Measurements from ENCODE around the gene IGSF3.

The IGSF3 gene

DNA sequence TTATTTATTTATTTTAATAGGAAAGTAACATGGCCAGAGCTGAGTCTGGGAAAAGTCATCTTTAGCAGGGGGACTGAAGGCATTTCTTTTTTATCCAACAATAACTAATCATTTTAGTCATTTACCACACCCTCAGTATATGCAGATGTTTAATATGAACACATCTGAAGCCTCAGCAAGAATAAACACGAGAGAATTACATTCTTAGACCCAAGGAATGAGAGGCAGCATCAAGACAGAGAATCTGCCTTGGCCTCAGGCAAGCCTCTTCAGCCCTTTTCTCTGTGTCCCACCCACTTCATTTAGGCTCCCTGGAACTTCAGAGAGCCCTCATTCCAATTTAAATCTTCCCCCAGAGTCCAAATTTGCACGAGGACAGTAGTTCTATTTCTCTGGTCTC is 17.0 kb upstream of the IGSF3 start:
- no peak overlapping the region for H3K4me3 ChIP-seq (ENCODE audit: low read length)
- H3K4me1 ChIP-seq (ENCODE audit: insufficient read depth, low read length) = peaks cover 5% of the 10 kb centered on the region; the same call in 1 of the 2 replicates
- no peaks in the 10 kb centered on the region for H3K36me3 ChIP-seq (ENCODE audit: insufficient read depth, low read depth, low read length)
- no peak overlapping the region for H3K9ac ChIP-seq (ENCODE audit: low read depth, low read length)
- H3K27me3 ChIP-seq (ENCODE audit: insufficient read depth, low read length) = no peaks in the 10 kb centered on the region
- H3K27ac ChIP-seq (ENCODE audit: low read length) = no peak overlapping the region
- no peaks in the 10 kb centered on the region for H3K9me3 ChIP-seq (ENCODE audit: insufficient read depth, low read depth, low read length)

DNA sequence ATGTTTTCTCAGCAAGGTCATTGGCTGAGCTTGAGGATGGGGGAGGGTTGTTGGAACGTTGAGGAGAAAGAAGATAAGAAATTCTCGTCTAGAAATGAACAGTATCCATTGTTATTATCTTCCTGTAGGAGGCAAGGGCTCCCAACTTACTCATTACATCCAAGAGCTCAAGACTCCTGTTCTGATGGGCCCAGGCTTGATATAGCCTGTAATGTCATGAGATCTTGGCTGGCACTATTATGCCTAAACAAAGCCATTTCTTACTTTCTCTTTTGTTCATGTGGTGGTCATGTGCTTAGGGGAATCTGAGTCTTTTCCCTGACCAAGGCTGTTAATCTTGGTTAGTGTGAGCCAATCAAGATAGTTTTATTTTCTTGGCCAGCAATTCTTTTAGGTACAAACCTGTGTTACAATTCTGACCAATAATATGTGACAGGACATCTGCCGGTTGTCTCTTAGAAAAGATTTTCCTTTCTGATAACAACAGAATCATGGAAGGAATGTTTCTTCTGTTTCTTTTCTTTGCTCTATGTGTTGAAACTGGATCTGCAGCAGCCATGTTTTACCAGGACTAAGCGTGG is 15.2 kb upstream of the IGSF3 start:
- H3K4me1 ChIP-seq (ENCODE audit: insufficient read depth, low read length) = peaks cover 5% of the 10 kb centered on the region; the same call in 1 of the 2 replicates
- no peaks in the 10 kb centered on the region for H3K36me3 ChIP-seq (ENCODE audit: insufficient read depth, low read depth, low read length)
- H3K9me3 ChIP-seq (ENCODE audit: insufficient read depth, low read depth, low read length) = no peaks in the 10 kb centered on the region
- H3K4me3 ChIP-seq (ENCODE audit: low read length) = no peak overlapping the region
- H3K27me3 ChIP-seq (ENCODE audit: insufficient read depth, low read length) = no peaks in the 10 kb centered on the region
- no peak overlapping the region for H3K27ac ChIP-seq (ENCODE audit: low read length)
- H3K9ac ChIP-seq (ENCODE audit: low read depth, low read length) = no peak overlapping the region

DNA sequence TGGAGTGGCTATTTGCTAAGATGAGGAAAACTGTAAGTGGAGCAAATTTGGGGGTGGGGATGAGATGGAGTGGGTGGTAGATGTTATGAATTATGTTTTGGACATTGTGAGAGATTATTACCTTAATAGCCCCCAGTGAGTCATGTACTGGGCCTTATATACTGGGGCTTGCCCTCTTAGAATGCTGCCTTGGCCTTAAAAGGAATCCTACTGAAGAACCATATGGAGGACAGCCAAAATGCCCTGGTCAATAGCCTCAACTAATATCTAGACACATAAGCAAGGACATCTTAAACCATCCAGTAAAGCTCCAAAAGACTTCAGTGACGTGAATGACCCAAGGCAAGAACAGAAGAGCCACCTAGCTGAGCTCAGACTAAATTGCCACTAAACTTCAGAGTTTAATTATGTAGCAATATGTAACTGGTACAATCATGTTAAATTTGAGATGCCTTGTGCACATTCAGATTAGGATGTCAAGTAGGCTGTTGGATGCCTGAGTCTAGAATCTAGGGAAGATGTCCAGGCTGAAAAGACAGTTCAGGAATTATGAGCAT is 13.9 kb upstream of the IGSF3 start:
- H3K9ac ChIP-seq (ENCODE audit: low read depth, low read length) = no peak overlapping the region
- H3K27me3 ChIP-seq (ENCODE audit: insufficient read depth, low read length) = no peaks in the 10 kb centered on the region
- H3K36me3 ChIP-seq (ENCODE audit: insufficient read depth, low read depth, low read length) = no peaks in the 10 kb centered on the region
- no peaks in the 10 kb centered on the region for H3K9me3 ChIP-seq (ENCODE audit: insufficient read depth, low read depth, low read length)
- no peaks in the 10 kb centered on the region for H3K4me1 ChIP-seq (ENCODE audit: insufficient read depth, low read length)
- H3K4me3 ChIP-seq (ENCODE audit: low read length) = no peak overlapping the region
- H3K27ac ChIP-seq (ENCODE audit: low read length) = no peak overlapping the region

DNA sequence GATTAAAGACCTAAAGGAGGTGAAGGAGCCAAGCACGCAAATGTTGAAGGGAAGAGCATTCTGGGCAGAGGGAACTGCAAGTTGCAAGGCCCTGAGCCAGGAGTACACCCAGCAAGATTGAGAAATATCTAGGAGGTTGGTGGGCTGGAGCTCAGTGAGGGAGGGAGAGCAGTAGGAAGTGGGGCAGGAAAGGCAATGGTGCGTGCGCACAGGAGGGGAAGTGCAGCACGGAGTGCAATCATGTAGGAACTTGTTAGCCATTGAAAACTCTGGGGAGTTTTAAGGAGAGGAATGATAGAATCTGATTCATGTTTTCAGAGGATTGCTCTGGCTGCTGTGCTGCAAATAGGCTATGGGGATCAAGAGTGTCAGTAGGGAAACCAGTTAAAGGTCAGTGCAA is 13.2 kb upstream of the IGSF3 start:
- no peak overlapping the region for H3K27ac ChIP-seq (ENCODE audit: low read length)
- H3K27me3 ChIP-seq (ENCODE audit: insufficient read depth, low read length) = no peaks in the 10 kb centered on the region
- H3K4me1 ChIP-seq (ENCODE audit: insufficient read depth, low read length) = no peaks in the 10 kb centered on the region
- no peak overlapping the region for H3K9ac ChIP-seq (ENCODE audit: low read depth, low read length)
- no peak overlapping the region for H3K4me3 ChIP-seq (ENCODE audit: low read length)
- H3K36me3 ChIP-seq (ENCODE audit: insufficient read depth, low read depth, low read length) = no peaks in the 10 kb centered on the region
- no peaks in the 10 kb centered on the region for H3K9me3 ChIP-seq (ENCODE audit: insufficient read depth, low read depth, low read length)

DNA sequence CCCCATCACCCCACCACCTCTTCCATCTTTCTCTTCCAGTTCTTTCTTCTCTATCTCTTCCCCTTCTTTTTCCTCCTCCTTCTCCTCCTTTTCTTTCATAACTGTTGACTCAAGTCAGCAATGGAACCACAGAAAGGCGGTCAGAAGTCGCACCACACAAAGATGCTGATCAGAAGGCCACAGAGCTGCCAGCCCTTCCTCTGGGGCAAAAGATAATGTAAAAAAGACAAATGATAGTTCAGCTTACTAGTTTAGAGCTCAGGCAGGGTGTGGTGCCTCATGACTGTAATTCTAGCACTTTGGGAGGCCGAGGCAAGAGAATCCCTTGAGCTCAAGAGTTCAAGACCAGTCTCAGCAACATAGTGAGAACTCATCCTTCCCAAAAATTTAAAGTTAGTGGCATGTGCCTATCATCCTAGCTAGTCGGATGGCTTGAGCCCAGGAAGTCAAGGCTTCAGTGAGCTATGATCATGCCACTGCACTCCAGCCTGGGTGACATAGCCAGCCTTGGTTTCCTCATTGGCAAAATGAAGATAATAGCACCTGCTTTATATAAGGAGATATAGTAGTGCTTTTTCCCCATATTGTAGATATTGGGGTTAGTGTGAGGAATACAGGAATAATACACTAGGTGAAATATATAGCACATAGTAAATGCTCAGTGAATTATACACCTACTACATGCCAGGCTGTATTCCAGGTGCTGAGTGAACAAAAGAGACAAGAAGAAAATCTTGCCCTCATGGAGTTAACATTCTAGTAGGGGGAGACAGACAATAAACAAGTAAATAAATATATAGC is 12.5 kb upstream of the IGSF3 start:
- Histone ChIP-seq H3K4me3 (ENCODE audit: low read length) (no peak overlapping the region), H3K9me3 (ENCODE audit: insufficient read depth, low read depth, low read length) (no peaks in the 10 kb centered on the region), H3K27ac (ENCODE audit: low read length) (no peak overlapping the region), H3K27me3 (ENCODE audit: insufficient read depth, low read length) (no peaks in the 10 kb centered on the region), H3K9ac (ENCODE audit: low read depth, low read length) (no peak overlapping the region), H3K4me1 (ENCODE audit: insufficient read depth, low read length) (no peaks in the 10 kb centered on the region), H3K36me3 (ENCODE audit: insufficient read depth, low read depth, low read length) (no peaks in the 10 kb centered on the region)

DNA sequence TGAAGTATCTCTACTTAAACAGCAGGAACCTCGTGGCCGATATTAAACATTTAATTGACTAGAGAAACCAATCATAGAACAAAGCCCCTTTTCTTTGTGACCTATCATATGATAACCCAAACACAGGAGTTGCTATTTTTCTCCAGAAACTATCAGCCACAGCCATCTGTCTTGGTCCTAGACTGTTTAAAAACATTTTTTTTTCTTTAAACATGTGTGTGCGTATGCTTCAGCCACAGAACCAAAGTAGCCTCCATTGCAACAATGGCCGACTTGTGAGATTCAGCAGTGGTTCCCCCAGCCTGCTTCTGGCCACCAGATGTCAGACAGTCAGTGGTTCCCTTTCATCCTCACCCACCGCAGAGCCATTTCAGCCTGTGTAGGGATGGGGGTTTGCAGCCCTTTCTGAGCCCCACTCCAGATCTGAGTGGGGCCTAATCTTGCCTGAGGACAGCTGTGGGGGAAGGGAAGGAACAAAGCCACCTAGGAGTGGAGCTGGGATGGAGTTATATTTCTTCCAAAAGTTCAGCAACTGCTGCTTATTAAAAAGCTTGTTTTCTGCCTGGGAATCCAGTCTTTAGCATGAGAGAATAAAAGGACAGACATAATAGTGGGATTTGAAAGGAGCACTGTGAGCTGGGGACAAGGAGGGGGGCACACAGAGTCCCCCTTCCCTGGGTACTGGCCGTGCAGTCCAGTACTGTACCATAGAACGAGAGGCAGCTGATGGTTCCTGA is 11.7 kb upstream of the IGSF3 start:
- no peaks in the 10 kb centered on the region for H3K4me1 ChIP-seq (ENCODE audit: insufficient read depth, low read length)
- H3K36me3 ChIP-seq (ENCODE audit: insufficient read depth, low read depth, low read length) = no peaks in the 10 kb centered on the region
- H3K4me3 ChIP-seq (ENCODE audit: low read length) = no peak overlapping the region
- no peaks in the 10 kb centered on the region for H3K27me3 ChIP-seq (ENCODE audit: insufficient read depth, low read length)
- H3K9ac ChIP-seq (ENCODE audit: low read depth, low read length) = no peak overlapping the region
- H3K9me3 ChIP-seq (ENCODE audit: insufficient read depth, low read depth, low read length) = no peaks in the 10 kb centered on the region
- H3K27ac ChIP-seq (ENCODE audit: low read length) = no peak overlapping the region

DNA sequence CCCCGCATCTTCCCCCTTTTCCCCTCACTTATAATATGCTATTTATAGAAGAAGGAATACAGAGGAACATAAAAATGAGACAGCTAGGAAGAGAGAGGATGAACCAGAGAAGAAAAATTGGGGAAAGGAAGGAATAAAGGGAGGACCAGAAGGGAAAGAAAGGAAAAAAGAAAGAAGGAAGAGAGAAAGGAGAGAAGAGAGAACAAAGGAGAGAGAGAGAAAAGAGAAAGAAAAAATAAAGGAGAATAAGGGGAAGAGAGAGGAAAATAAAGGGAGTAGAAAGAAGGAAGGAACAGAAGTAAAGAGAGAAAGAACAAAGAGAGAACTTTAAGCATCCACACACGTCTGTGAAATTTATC is 11.2 kb upstream of the IGSF3 start:
- no peaks in the 10 kb centered on the region for H3K9me3 ChIP-seq (ENCODE audit: insufficient read depth, low read depth, low read length)
- H3K36me3 ChIP-seq (ENCODE audit: insufficient read depth, low read depth, low read length) = no peaks in the 10 kb centered on the region
- no peak overlapping the region for H3K9ac ChIP-seq (ENCODE audit: low read depth, low read length)
- no peaks in the 10 kb centered on the region for H3K4me1 ChIP-seq (ENCODE audit: insufficient read depth, low read length)
- H3K4me3 ChIP-seq (ENCODE audit: low read length) = no peak overlapping the region
- H3K27ac ChIP-seq (ENCODE audit: low read length) = no peak overlapping the region
- H3K27me3 ChIP-seq (ENCODE audit: insufficient read depth, low read length) = no peaks in the 10 kb centered on the region

DNA sequence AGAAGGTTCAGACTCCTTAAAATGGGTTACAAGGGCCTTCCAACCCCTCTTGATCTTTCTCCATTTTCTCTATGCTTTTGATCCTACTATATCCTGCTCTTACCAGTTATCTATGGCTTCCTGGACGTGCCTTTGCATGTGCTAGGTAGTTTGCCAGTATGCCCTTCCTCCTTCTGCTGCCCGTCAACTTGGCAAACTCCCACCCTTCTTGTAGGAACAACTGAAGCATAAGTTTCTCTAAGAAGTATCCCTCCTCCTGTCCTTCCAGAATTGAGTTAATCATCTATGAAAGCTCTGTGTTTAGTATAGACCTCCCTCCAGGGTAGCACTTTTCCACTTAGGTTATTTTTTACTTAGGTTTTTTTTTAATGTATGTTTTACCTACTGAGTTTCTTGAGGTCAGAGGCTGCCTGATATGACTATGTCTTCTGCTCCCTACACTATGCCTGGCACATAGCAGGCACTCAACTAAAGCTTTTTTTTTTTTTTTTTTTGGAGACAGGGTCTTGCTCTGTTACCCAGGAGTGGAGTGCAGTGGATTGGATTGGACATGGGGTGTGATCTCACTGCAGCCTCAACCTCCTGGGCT is 10.0 kb upstream of the IGSF3 start:
- H3K4me1 ChIP-seq (ENCODE audit: insufficient read depth, low read length) = no peaks in the 10 kb centered on the region
- H3K9me3 ChIP-seq (ENCODE audit: insufficient read depth, low read depth, low read length) = no peaks in the 10 kb centered on the region
- H3K9ac ChIP-seq (ENCODE audit: low read depth, low read length) = no peak overlapping the region
- no peaks in the 10 kb centered on the region for H3K36me3 ChIP-seq (ENCODE audit: insufficient read depth, low read depth, low read length)
- no peak overlapping the region for H3K4me3 ChIP-seq (ENCODE audit: low read length)
- H3K27me3 ChIP-seq (ENCODE audit: insufficient read depth, low read length) = no peaks in the 10 kb centered on the region
- H3K27ac ChIP-seq (ENCODE audit: low read length) = no peak overlapping the region

DNA sequence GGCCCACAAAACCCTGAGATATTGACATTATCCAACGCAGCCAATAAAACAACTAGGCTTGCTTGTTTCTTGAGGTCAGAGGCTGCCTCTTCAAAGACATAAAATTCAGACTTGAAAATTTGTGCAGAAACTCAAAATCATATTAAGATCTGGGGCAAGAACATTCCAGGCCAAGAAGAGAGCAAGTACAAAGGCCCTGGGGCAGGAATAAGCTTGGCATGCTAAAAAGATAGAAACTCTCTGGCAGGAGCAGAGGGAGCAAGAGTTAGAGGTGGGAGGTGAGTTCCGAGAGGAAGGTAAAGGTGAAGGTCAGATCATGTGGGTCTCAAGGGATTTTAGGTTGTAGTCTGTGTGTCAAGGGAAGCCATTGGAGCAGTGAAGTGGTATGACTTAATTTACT is 8.8 kb upstream of the IGSF3 start:
- no peaks in the 10 kb centered on the region for H3K9me3 ChIP-seq (ENCODE audit: insufficient read depth, low read depth, low read length)
- H3K9ac ChIP-seq (ENCODE audit: low read depth, low read length) = no peak overlapping the region
- no peak overlapping the region for H3K4me3 ChIP-seq (ENCODE audit: low read length)
- no peaks in the 10 kb centered on the region for H3K27me3 ChIP-seq (ENCODE audit: insufficient read depth, low read length)
- no peak overlapping the region for H3K27ac ChIP-seq (ENCODE audit: low read length)
- H3K36me3 ChIP-seq (ENCODE audit: insufficient read depth, low read depth, low read length) = no peaks in the 10 kb centered on the region
- no peaks in the 10 kb centered on the region for H3K4me1 ChIP-seq (ENCODE audit: insufficient read depth, low read length)

DNA sequence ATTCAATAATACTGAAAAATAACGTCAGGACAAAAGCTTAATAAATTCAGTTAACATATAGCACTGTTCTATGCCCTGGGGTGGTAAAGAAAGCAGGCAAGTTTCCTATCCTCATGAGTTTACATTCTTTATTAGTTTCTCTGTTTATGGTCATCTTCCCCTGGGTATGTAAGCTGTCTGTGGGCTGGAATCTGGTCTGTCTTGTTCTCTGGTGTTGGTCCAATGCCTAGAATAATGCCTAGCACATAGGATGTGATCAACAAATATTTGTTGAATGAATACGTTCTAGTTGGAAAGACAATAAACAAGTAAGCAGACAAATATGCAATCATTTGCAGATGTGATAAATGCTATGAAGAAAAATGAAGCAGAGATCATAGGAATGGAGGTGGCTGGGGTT is 7.2 kb upstream of the IGSF3 start:
- H3K27me3 ChIP-seq (ENCODE audit: insufficient read depth, low read length) = no peaks in the 10 kb centered on the region
- H3K9me3 ChIP-seq (ENCODE audit: insufficient read depth, low read depth, low read length) = no peaks in the 10 kb centered on the region
- H3K27ac ChIP-seq (ENCODE audit: low read length) = no peak overlapping the region
- no peaks in the 10 kb centered on the region for H3K36me3 ChIP-seq (ENCODE audit: insufficient read depth, low read depth, low read length)
- H3K4me3 ChIP-seq (ENCODE audit: low read length) = no peak overlapping the region
- no peak overlapping the region for H3K9ac ChIP-seq (ENCODE audit: low read depth, low read length)
- no peaks in the 10 kb centered on the region for H3K4me1 ChIP-seq (ENCODE audit: insufficient read depth, low read length)

DNA sequence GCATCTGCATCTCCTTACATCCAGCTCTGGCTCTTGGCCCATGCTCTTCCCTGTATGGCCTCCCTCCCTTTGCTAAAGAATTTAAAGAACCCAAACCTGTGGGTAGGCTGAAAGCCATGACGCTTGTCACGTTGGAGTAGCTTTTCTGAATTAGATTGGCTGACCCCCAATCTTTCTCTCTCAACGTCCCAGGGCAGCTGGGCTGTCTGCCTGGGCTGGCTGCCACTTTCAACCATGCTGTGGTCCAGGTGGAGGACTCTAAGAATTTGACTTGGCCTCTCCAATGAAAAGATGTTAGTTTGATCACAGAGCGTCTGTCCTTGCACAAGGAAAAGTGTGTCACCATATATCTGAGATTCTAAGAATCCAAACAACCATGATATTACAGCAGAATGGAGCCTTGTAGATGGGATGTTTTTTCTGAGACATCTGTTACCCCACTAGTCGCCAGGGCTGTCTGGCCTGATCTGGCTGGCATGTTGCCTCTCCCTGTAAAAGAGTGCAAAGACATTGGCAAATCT is 6.5 kb upstream of the IGSF3 start:
- no peaks in the 10 kb centered on the region for H3K27me3 ChIP-seq (ENCODE audit: insufficient read depth, low read length)
- no peaks in the 10 kb centered on the region for H3K4me1 ChIP-seq (ENCODE audit: insufficient read depth, low read length)
- H3K27ac ChIP-seq (ENCODE audit: low read length) = no peak overlapping the region
- H3K4me3 ChIP-seq (ENCODE audit: low read length) = no peak overlapping the region
- no peaks in the 10 kb centered on the region for H3K9me3 ChIP-seq (ENCODE audit: insufficient read depth, low read depth, low read length)
- no peaks in the 10 kb centered on the region for H3K36me3 ChIP-seq (ENCODE audit: insufficient read depth, low read depth, low read length)
- no peak overlapping the region for H3K9ac ChIP-seq (ENCODE audit: low read depth, low read length)
